Measurements from ENCODE around the gene KCNH6.

DNA sequence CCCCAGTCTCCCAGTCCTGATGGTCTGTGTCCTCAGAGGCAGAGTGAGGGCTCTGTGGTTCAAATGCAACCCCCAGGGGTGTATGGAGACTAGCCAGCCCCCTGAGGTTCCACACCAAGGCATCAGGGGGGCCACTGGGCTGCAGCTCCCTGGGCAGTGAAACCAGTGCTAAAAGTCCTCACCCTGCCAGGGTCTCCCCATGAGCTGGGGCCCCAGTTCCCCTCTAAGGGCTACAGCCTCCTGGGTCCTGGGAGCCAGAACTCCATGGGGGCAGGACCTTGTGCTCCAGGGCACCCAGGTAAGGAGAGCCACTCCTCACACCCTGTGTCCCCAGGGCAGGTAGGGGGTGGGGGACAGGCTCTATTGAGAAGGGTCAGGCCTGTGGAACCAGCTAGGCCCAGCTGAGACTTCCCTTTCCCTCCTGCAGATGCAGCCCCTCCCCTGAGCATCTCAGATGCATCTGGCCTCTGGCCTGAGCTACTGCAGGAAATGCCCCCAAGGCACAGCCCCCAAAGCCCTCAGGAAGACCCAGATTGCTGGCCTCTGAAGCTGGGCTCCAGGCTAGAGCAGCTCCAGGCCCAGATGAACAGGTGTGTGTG lies 20.8 kb downstream of the KCNH6 start:
- no peak for TF ChIP-seq POLR2A (IDR thresholded peaks at IDR 0.05)
- TF ChIP-seq, protein P1, sequence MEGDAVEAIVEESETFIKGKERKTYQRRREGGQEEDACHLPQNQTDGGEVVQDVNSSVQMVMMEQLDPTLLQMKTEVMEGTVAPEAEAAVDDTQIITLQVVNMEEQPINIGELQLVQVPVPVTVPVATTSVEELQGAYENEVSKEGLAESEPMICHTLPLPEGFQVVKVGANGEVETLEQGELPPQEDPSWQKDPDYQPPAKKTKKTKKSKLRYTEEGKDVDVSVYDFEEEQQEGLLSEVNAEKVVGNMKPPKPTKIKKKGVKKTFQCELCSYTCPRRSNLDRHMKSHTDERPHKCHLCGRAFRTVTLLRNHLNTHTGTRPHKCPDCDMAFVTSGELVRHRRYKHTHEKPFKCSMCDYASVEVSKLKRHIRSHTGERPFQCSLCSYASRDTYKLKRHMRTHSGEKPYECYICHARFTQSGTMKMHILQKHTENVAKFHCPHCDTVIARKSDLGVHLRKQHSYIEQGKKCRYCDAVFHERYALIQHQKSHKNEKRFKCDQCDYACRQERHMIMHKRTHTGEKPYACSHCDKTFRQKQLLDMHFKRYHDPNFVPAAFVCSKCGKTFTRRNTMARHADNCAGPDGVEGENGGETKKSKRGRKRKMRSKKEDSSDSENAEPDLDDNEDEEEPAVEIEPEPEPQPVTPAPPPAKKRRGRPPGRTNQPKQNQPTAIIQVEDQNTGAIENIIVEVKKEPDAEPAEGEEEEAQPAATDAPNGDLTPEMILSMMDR (IDR thresholded peaks at IDR 0.05), result no peak
